Fibroblast of peridontal ligament (primary cell): ENCODE results near the gene MARCHF10.

Source experiments
- DNase-seq: peaks from one replicate; pipeline ENCODE4 v3.0.0-alpha.2; 2010; ENCODE audit errors: extremely low read depth

Gene MARCHF10

DNA sequence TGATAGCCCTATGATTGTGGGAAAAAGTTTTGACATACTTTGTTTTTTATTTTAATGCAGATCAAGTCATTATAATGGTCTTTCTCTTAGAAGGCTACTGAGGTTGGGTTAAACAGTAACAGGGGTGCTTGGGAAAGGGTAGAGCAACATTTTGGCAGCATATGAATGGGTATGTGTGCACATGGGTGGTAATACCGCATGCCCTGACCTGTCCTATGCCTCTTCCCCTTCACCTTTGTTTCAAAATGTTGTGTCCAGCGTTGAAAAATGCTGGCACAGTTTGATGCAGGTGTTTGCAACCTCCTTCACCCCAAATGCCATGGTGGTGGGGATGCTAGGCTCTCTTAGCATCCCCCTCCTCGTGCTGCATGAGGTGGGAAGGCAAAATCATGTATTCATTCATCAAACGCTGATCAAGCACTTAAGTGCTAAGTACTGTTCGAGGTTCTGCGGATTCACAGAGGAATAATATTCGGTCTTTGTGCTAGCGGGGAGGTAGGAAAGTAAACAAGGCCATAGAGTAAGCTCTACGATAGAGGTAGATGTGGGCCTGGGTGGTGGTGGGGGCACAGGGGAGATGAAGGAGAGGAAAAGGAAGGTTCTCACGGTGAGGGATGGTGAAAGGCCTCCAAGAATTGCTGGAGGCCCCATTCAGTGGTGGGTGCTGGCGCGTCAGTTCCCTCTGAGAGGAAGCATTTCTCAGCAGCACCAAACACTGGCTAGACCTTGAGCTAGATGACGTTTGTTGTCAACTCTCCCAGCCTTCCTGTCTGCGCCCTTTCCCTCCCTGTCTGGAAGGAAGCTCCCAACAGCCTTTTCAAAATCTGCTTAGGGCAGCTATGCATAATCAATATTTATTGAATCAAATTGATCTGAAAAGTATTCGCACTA is 13.3 kb upstream of the MARCHF10 start:
- no peak for DNase-seq

DNA sequence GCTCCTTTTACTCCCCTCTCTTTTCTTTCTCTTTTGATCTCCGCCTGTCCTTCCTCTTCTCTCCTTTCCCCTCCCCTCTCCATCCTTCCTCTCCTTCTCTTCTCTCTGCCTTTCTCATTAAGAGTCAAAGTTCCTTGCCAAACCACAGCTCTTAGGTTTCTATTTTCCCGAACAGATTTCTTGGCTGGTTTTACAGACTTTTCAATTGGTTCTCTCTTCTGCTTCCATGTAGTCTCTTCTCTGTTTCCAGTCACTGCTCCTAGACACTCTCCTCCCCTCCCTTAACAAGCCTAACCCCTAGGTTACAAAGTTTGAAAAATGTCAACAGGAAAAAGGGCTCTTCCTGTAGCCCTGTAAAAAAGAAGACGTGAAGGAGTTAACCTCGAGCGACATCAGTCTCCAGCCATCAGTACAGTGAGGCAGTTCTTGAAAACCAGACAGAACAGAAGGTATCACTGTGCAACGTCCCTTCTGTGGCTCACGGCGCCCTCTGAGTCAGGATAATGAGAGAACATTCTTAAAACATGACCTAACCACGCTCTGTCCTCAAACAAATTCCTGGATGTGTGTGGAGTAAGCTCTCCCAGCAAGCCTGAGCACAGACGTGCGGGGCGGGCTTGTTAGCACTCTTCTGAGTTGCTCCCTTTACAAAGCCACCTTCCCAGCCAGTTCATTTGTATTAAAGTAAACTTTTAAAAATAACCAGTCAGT is 11.6 kb upstream of the MARCHF10 start:
- peak; percentile 97 for DNase-seq

DNA sequence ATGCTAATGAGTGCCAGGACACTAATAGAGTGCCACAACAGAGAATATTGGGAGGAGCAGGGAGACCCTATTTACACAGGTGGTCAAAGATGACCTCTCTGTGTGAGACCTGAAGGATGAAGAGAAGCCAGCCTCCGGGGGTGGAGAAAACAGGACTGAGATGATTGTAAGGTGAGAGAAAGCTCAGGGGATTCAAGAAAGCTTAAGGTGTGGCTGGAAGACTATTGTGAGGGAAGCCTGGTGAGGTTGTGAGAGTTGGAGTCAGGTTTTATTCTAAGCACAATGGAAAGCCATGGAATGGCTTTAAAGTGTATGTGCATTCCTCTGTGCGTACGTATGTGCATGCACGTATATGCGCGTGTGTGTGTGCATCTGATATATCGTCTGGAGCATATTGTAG is 10.4 kb upstream of the MARCHF10 start:
- no peak for DNase-seq

DNA sequence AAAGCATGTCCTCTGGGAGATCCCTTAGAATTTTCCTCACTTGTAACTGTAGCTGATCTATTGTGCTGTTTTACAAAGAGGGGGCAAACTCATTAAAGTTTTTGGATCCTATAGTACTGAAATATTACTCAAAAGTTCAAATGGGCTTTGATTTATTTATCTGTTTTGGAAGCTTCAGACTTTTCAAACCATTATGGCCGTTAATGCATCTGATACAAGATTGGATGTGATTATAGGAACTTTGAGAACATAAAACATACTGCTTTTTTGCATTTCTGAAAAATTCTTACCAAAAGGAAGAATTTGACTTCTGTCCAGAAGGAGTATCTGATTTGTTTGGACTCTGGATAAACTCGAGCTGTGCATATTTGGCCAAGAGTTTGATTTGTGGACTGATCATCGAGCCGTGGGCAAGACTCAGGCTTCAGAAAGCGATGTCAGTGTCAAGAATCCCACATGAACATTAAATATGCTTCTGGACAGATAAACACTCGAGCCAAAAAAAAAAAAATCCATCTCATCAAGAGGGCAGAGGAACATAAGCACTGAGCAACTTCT is 8.2 kb upstream of the MARCHF10 start:
- peak; percentile 80 for DNase-seq

DNA sequence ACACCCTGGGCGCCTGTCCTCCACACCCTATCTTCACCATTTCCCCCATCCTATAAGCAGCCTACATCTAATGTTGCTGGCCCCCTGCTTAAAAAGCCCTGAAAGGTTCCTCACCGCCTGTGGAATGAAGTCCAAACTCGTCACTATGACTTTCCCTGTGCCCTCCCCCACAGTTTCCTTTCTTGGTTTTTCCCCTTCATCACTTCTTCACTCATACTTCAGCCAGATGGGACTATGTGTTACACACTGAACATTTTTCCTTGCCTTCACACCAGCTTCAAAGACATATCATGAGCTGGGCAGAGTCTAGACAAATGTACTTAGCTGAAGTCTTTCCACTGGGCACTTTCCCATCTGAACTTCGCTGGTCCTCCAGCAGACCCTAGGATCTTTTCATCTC is 1.5 kb upstream of the MARCHF10 start:
- DNase-seq: no peak

DNA sequence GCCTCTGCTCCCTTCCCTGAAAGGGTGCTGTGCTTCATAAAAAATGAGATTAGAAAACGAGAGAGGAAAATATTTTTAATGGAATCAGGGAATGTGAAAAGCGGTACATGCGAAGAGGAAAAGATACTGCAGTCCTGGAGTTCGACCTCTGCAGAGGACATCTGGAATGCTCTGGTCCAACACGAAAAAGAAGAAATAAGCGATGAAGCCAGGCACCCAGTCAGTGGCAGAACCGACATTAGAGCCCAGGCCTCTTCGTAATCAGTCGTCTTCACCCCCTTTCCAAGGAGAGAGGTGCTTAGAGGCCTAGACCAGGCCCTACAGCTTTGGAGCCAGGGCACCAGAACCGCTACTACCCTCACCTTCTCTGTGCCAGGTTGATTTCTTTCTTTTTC is 459 bp upstream of the MARCHF10 start:
- DNase-seq: no peak

DNA sequence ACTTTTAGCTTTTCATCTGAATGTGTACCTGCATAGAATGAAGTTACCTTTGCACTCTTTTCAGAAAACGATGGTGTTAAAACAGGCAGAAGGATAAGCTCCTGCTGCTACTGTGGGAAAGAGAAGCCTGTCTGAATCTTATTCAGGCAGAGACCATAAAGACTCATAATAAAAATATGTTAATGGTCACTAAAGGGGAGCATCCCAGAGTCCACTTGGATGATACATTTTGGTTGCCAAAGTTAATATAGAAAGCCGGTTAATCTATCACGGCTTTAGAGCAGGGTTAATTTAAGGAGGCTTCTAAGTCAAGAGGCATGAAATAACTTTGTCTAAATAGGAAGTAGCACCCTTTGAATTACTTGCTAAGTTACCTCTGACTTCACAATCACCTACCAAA is 2.9 kb downstream of the MARCHF10 start:
- no peak for DNase-seq

DNA sequence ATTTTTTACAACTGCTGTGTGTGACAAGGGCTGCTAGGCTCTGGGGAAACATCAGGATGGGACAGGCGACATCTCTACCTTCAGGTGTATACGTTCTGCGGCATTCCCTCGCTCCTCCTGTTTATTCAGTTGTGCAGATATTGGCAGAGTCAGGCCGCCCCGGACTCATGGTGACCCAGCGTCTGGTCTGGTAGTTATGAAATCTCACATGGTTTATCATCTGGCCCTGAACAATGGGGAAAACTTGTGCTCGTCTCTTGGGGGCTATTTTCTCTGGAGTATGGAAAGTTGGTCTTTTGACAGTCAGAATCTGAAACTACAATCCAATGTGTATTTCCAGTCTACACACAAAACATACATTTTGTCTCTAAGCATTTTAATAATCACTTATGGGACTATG is 3.3 kb downstream of the MARCHF10 start:
- peak; percentile 60 for DNase-seq

DNA sequence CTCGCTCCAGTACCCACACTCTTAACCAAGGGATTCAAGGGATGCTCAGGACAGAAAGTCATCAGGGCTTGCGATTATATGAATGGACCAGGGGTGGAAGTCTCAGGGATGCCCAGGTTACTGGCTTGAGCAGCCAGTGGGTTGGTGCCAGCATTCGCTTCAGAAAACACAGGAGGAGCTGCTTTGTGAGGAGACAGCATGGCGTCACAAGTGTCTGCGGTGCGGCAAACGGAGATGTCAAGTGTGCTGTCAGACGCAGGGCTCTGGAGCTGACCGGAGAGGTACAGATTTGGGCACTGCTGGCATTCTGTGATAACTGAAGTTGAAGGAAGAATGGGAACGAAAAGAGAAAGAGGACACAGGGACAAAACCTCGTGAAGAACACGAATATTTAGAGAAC is 4.1 kb downstream of the MARCHF10 start:
- no peak for DNase-seq

DNA sequence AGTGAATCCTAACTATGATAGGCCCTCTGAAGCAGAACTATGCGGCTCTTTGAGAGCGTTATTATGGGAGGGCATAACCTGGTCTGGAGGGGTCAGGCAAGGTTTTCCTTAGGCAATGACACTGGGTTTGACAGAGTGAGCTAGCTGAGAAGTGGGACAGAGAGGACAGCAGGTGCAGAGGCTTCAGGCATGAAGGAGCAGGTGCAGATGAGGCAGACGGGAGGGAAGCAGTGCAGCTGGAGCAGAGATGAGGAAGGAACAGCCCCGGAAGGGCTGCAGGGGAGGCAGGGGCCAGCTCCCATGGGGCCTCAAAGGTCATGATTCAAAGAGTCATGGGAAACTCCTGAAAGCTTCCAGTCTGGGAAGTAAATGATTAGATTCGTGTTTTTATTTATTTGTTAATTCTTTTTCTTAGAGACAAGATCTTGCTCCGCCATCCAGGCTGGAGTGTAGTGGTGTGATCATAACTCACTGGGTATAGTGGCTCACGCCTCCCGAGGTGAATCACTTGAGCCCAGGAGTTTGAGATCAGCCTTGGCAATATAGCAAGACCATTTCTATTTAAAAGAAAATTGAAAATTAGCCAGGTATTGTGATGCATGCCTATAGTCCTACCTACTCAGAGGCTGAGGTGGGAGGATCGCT is 5.4 kb downstream of the MARCHF10 start:
- DNase-seq: no peak

DNA sequence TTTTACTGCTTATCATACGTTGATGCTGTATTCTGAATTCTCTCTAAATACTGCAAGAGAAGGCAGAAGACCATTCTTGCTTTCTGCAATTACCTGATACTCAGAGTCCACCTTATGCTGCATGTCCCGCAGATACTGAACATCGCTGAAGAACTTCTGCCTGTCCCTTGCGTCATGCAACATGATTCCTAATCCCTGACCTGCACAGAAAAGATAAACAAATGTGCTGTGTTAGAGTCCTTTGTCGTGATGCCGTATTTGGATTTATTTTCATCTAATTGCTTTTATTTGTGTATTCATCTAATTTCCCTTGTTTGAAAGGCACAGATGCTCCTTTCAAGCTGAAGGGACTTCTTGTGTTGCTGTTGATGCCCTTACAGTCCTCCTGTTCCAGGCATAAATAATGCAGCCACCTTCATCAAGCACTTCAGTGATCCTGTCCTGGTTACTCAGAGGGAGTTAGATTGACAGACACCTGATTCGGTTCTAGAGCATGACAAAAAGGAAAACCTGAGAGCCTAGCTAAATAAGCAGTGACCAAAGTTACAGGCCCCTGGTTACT is 6.5 kb downstream of the MARCHF10 start:
- DNase-seq: no peak

DNA sequence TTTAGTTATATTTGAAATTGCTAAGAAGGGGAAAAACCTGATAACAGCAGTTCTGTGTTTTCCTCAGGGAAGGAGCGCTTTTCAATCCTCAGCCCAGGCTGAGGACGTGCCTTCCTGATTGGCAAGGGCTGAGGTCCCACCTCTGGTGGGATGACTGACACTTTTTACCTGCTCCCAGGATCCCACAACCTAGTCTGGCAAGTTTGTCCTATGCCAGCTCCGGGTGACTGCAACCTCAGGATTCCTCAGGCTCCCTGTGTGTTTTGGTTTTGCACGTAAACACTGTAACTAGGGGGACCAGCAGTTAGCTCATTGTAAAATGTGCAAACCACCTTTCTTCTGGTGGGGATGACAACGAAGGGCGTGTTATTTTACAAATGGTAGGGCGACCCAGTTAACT is 7.5 kb downstream of the MARCHF10 start:
- DNase-seq: peak; percentile 60

DNA sequence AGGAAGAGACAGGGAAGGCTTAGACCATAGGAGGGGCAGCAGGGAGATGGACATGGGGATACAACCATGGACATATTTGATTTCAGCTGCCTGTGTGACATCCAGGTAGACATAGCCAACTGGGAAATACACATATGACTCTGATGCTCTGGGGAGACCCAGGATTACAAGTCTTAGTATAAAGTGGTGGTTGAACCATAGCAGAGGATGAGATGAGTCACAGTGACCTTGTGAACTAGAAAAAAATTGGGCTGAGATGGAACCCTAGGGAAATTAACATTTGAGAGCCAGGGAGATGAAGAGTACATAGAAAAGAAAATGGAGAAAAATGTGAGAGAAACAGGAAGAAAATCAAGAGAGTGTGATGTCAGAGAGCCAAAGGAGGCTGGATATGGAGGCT is 10.2 kb downstream of the MARCHF10 start:
- peak; percentile 68 for DNase-seq

DNA sequence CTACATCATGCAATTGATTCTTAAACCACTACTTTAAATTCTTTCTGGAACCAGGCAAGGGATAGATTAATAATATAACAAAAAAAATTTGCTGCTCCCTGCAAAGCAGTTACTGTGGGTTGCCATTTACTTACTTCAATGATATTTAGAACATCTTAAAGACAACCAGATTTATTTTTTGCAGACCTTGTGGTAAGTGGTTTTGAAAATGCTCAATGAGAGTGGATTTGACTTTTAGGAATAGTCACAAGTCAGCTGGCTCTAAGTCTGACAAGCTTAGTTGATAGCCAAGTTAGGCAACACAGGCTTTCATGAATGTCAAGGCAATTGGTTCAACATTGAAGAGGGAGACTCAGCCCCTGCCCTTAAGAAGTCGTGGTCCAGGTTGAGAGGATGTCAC is 11.8 kb downstream of the MARCHF10 start:
- peak; percentile 56 for DNase-seq

DNA sequence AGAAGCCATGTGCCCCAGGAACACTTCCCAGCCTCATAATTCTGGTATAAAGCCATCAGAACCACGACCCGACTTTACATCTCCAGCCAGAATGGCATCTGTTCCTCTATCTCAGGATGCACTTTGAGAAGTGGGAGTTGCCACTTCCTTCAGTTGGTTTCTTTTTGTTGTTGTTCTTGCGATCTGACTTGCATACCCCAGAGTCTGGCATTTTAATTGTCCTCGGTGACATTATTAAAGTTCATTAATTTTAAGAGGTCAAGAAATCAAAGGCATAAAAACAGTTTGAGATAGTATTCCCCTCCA is 13.5 kb downstream of the MARCHF10 start:
- DNase-seq: no peak

DNA sequence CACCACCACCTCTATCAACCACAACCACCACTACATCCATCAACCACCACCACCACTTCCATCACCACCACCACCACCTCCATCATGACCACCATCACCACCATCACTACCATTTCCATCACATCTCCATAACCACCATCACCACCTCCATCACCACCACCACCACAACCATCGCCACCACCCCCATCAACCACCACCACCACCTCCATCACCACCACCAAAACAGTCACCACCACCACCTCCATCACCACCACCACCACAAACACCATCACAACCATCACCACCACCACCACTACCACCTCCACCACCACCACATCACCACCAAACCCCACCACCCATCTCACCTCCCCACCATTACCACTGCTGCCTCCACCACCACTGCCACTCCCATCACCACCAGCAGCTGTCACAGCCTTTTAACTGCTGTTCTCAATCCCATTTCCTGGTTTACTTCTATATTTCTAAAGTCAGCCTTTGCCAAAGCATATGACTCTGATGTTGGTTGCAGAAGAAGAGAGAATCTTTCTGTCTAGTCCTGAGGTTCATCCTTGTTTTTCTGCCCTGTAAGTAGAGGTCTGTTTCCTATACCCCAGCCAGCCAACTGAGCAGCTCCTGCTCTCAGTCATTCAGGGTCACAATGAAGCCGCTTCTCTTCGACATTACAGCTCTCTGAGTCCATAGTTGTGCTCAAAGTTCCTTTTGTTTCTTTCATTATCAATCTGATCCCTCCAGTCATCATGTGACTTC is 14.0 kb downstream of the MARCHF10 start:
- no peak for DNase-seq

DNA sequence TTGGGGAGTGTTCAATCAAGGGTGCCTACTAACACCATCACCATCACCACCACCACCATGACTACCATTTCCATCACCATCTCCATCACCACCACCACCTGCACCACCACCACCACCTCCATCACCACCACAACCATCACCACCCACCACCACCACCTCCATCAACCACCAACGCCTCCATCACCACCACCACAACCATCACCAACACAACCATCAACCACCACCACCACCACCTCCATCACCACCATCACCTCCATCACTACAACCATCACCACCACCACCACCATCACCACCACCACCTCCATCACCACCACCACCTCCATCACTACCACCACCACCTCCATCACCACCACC is 15.7 kb downstream of the MARCHF10 start:
- no peak for DNase-seq

DNA sequence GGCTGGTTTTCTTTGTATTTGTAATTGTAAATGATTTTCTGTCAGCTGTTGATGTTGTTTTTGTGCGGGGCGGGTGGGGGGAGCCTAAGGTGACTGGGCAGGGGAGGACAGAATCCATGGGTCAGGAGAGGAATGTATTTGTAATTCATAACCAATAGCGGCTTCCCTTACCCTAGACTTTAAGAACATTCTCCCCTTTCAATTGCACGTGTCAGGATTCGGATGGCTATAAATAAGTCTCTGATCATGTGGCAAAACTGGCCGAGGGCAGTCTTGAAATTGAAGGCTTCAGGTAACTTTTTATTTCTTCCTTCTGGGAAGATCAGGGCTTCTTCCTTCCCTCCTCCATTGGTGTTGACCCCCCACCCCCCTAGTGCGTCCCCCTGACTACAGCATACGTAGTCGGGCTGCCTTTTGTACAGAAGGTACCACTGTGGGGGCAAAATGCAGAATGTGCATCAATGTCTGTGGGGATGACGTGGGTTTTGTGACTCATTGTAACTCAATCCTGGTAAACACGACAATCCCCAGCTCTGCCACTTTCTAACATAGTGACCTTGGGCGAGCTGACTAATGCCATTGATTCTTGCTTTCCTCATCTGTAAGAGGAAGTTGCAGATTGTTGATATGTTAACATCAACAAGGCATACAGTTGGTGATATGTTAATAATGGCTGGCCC is 16.2 kb downstream of the MARCHF10 start:
- DNase-seq: peak; percentile 94

DNA sequence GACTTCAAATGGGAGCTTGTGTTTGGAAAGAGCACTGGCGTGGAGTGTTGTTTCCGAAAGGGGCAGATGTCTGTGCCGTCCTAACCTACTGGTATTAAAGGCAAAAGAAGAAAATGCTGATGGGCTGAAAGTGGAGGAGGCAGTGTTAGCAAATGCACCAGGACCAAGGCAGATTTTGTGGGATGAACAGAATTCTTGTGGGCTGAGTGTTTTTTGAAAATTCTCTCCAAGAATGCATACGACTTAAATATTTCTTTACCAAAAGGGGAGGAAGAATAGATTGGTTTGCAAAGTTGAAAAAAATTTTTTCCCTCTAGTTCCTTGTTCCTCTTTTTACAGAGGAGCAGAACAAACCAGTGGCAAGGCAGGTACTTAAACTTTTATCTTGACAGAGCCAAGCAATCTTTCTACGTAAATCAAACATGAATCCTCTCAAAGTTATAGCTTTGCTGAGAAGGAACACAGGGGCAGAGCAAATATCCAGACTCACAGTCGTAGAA is 16.8 kb downstream of the MARCHF10 start:
- peak; percentile 97 for DNase-seq

DNA sequence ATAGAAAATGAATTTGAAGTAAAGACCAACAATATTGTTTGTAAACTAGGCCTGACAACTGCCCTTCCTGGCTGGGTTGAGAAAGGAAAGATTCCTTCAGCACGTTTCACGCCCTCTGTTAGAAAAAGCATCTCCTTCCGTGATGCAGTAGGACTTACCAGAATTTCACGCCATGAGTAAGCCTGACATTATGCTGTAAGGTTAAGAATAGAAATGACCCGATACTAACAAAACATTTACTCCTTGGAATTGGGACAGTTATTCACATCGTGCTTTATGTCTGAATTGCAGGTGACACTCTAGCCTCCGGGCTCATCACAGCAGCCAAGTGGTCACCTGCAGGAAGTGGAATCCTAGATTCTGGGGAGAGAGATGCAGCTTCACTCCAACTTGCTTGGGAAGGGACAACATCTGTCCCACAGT is 17.5 kb downstream of the MARCHF10 start:
- DNase-seq: peak; percentile 86

DNA sequence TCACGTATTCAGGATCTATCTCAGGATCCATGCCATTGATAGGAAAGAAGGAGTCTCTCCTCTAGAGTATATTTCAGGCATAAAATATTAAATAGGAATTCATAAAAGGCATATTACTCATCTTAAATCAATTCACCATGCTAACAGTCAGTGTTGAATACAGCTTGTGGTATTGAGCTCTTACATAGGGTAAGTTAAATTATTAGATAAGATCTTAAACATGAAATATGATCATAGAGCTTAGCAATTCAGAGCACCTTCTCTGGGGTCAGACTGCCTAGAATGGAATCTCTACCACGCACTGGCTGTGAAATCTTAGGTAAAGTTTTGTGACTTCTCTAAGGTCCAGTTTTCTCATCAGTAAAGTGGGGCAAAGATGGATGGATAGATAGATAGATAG is 20.7 kb downstream of the MARCHF10 start:
- DNase-seq: no peak
